Activated CD8-positive, alpha-beta T cell treated with anti-CD3 and anti-CD28 coated beads for 36 hours (primary cell): ENCODE data around the gene IGSF23. TPM values are rescaled to one million over a fixed set of nuclear protein-coding genes. Genes with fewer than 3 reads are reported as not detected.

Source experiments
- ATAC-seq: fragments of 200-7000 bp; cut with Tn5 transposase; one replicate; pipeline ENCODE4 v1.10.0; 2021; ENCODE audit warnings: mild to moderate bottlenecking, moderate library complexity
- CTCF ChIA-PET: fragments of 350-600 bp; sonication (Branson Sonifier 250); formaldehyde crosslinking; loops from one replicate; lab custom pipeline; 2021; ENCODE audit warnings: antibody characterized with exemption; lab: Charles Lee
- POLR2A ChIA-PET: fragments of 350-600 bp; sonication (Branson Sonifier 250); formaldehyde crosslinking; loops from one replicate; lab custom pipeline; 2021; ENCODE audit warnings: antibody characterized with exemption; lab: Charles Lee
- DNase-seq: peaks from one replicate; pipeline ENCODE4 v3.0.0-alpha.2; 2020
- H3K27ac Mint-ChIP-seq: one replicate; pipeline ENCODE4 v1.8.0; 2021; ENCODE audit warnings: mild to moderate bottlenecking, mixed read lengths
- H3K27me3 Mint-ChIP-seq: one replicate; pipeline ENCODE4 v1.8.0; 2021; ENCODE audit warnings: mixed read lengths
- H3K36me3 Mint-ChIP-seq: one replicate; pipeline ENCODE4 v1.8.0; 2021; ENCODE audit warnings: low read depth, mixed read lengths
- H3K4me1 Mint-ChIP-seq: one replicate; pipeline ENCODE4 v1.8.0; 2021; ENCODE audit warnings: low read depth, mixed read lengths
- H3K4me3 Mint-ChIP-seq: one replicate; pipeline ENCODE4 v1.8.0; 2021; ENCODE audit warnings: mild to moderate bottlenecking, moderate library complexity, mixed read lengths
- H3K9me3 Mint-ChIP-seq: one replicate; pipeline ENCODE4 v1.8.0; 2021; ENCODE audit warnings: mixed read lengths
- intact Hi-C: fragments of 100-400 bp; cut with micrococcal nuclease; formaldehyde crosslinking; loops from one replicate; pipeline ENCODE4 v1.10.0; 2022
- total RNA-seq, 2 experiments: library from RNA; stranded (reverse); gene quantifications; one replicate each; pipeline ENCODE4 v1.2.3, GENCODE V29; 2021
- TF ChIP-seq, protein P1 (sequence below): fragments of 200-600 bp; IDR thresholded peaks from one replicate; pipeline ENCODE4 v1.8.0; 2022; ENCODE audit warnings: antibody characterized with exemption, mild to moderate bottlenecking

Gene IGSF23
- total RNA-seq, 2 experiments from 2014 or later: not detected

DNA sequence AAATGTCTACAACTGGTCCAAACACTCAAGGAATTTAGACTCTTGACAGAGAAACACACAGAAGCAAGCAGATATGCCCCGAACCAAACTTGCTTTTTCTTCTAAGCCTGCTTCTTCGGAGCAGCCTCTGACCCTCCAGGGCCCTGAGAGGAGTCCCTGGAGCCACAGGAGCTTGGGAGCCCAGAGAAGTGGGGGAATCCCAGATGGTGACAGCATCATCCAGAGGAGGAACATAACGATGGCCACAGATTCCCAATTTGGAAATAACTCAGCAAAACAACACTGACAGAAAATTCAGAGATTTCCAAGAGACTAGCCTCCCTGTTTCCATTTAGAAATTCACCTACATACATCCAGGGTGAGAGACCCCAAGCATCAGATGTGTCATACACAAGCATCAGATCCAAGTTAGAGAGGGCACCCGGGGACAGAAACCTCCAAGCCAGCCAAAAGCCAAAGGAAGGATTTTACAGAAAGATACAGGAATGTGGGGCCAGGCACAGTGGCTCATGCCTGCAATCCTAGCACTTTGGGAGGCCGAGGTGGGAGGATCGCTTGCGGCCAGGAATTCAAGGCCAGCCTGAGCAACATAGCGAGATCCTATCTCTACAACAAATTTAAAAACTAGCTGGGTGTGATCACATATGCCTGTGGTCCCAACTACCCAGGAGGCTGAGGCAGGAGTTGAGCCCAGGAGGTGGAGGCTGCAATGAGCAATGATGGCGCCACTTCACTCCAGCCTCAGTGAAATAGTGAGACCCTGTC lies 28.3 kb downstream of the IGSF23 start:
- ATAC-seq: no peak
- Mint-ChIP-seq H3K4me3 (no peak overlapping the region), H3K27ac (no peak overlapping the region), H3K4me1 (peaks cover 6% of the 10 kb centered on the region), H3K36me3 (no peaks in the 10 kb centered on the region), H3K27me3 (peaks cover 20% of the 10 kb centered on the region), H3K9me3 (no peaks in the 10 kb centered on the region)
- ChIA-PET CTCF (interaction anchor here (1.3 kb wide), 2 partner anchors 13 to 71 kb away, joined by 4 read pairs; no protein-coding TSS in a partner anchor), POLR2A (no interaction called here)
- TF ChIP-seq, protein P1, sequence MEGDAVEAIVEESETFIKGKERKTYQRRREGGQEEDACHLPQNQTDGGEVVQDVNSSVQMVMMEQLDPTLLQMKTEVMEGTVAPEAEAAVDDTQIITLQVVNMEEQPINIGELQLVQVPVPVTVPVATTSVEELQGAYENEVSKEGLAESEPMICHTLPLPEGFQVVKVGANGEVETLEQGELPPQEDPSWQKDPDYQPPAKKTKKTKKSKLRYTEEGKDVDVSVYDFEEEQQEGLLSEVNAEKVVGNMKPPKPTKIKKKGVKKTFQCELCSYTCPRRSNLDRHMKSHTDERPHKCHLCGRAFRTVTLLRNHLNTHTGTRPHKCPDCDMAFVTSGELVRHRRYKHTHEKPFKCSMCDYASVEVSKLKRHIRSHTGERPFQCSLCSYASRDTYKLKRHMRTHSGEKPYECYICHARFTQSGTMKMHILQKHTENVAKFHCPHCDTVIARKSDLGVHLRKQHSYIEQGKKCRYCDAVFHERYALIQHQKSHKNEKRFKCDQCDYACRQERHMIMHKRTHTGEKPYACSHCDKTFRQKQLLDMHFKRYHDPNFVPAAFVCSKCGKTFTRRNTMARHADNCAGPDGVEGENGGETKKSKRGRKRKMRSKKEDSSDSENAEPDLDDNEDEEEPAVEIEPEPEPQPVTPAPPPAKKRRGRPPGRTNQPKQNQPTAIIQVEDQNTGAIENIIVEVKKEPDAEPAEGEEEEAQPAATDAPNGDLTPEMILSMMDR: no peak
- DNase-seq: no peak
- intact Hi-C loops: no loop called here

DNA sequence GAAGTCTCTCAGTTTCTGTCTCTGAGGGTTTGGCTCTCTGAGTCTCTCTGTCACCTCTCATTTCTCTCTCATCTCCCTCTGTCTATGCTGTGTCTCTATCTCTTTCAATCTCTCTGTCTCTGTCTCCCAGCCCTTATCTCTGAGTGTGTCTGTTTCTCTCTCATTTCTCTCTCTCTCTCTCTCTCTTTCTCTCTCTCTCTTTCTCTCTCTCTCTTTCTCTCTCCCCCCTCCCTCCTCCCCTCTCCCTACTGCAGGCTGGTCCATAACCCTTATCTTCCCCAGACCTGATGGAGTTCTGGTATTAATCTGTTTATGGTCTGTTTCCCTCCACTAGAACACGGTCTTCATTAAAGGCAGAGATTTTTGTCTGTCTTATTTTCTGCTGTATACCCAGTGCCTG lies 29.0 kb downstream of the IGSF23 start:
- Mint-ChIP-seq H3K4me1 (peaks cover 6% of the 10 kb centered on the region), H3K36me3 (no peaks in the 10 kb centered on the region), H3K27ac (no peak overlapping the region), H3K4me3 (no peak overlapping the region), H3K9me3 (no peaks in the 10 kb centered on the region), H3K27me3 (peaks cover 20% of the 10 kb centered on the region)
- TF ChIP-seq, protein P1: no peak
- no peak for DNase-seq
- ATAC-seq: no peak
- intact Hi-C loops: no loop called here
- CTCF ChIA-PET: interaction anchor here (2.1 kb wide), 1 partner anchor 14 kb away, joined by 7 read pairs; no protein-coding TSS in a partner anchor
- POLR2A ChIA-PET: no interaction called here

DNA sequence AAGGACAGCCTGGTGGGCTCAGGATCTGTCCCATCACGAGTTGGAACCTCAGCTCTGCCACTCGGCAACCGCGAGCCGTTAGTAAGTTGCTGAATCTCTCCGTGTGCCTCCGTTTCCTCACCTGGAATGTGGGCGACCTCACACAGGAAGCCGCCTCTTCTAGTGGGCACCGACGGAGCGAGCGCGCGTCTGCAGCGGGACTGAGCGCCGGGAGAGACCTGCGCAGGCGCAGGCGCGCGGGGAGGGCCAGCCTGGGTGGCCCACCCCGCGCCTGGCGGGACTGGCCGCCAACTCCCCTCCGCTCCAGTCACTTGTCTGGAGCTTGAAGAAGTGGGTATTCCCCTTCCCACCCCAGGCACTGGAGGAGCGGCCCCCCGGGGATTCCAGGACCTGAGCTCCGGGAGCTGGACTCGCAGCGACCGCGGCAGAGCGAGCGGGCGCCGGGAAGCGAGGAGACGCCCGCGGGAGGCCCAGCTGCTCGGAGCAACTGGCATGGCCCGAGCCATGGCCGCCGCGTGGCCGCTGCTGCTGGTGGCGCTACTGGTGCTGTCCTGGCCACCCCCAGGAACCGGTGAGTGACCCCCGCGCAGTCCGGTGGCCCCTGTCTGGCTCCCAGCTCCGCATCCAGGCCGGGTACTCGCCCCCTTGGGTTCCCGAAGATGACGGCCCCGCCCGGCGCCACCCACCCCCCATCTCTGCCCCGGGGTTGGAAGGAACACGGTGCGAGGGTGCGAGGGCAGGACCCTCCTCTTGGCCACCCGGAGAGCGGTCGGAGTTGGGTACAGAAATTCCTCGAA lies 30.4 kb downstream of the IGSF23 start, which contains the start of gene PVR:
Gene PVR, plus strand, starts transcription at position 306 of the 797 bp plus-strand sequence. Its CDS starts 187 bp downstream, at position 493.
- CTCF ChIA-PET: interaction anchor here (2.0 to 2.1 kb wide), 2 partner anchors 11 to 13 kb away, joined by 6 to 7 read pairs; no protein-coding TSS in a partner anchor
- no peak within 1 kb of the TSS for H3K27ac Mint-ChIP-seq
- peak; percentile 54 for DNase-seq

DNA sequence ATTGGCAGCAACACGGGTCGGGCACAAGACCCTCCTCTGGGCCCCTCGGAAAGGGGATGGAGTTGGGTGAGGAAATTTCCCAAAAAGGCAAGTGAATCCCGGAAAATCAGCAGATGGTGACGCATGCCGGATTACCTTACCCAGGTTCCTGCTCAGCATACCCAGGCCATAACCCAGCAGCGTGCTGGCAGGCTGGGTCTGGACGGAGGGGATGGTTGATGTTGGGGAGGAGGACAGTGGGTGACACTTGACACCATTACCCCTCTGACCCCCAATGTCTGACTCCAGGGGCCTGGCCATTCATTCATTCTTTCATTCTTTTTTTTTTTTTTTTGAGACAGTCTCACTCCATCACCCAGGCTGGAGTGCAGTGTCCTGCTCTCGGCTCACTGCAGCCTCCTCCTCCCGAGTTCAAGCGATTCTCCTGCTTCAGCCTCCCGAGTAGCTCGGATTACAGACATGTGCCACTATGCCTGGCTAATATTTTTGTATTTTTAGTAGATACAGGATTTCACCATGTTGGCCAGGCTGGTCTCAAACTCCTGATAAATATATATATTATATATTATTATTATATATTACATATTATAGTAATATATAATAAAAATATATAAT lies 31.1 kb downstream of the IGSF23 start:
- H3K27me3 Mint-ChIP-seq: peaks cover 20% of the 10 kb centered on the region
- TF ChIP-seq, protein P1: no peak
- CTCF ChIA-PET: interaction anchor here (2.0 to 2.1 kb wide), 2 partner anchors 10 to 12 kb away, joined by 6 to 7 read pairs; no protein-coding TSS in a partner anchor
- intact Hi-C loops: no loop called here
- no peaks in the 10 kb centered on the region for H3K9me3 Mint-ChIP-seq
- ATAC-seq: peak; percentile 52
- no peaks in the 10 kb centered on the region for H3K36me3 Mint-ChIP-seq
- no peak overlapping the region for H3K27ac Mint-ChIP-seq
- H3K4me3 Mint-ChIP-seq: peak overlapping the region; percentile 82
- POLR2A ChIA-PET: interaction anchor here (0.9 kb wide), 2 partner anchors 8 to 56 kb away, joined by 3 to 4 read pairs; no protein-coding TSS in a partner anchor
- DNase-seq: peak; percentile 32
- H3K4me1 Mint-ChIP-seq: peaks cover 6% of the 10 kb centered on the region

More for the DNA sequence above, 30.4 kb downstream of the IGSF23 start, which contains the start of gene PVR:
- ATAC-seq: peak; percentile 85
- Mint-ChIP-seq H3K27me3 (peaks cover 20% of the 10 kb centered on the region), H3K9me3 (no peaks in the 10 kb centered on the region), H3K36me3 (no peaks in the 10 kb centered on the region), H3K4me3 (peak within 1 kb of the TSS; percentile 82), H3K4me1 (peaks cover 6% of the 10 kb centered on the region)
- intact Hi-C loops: no loop called here
- TF ChIP-seq, protein P1: no peak
- POLR2A ChIA-PET: interaction anchor here (0.9 kb wide), 2 partner anchors 9 to 56 kb away, joined by 3 to 4 read pairs; no protein-coding TSS in a partner anchor
